SU-DHL-6 (cell line): ENCODE data around the gene PSMA6.

Experiments used
- H2AFZ ChIP-seq: fragments of 200-600 bp; sonication (generic); 2 replicates; pipeline ENCODE4 v1.6.1; 2014; ENCODE audit warnings: low read depth, mild to moderate bottlenecking, moderate library complexity, mixed read lengths, antibody characterized with exemption, low read length; ENCODE audit not compliant: severe bottlenecking
- H3F3A ChIP-seq: fragments of 200-600 bp; shearing (Covaris generic); 2 replicates; pipeline ENCODE4 v1.6.0; 2016; ENCODE audit warnings: antibody characterized with exemption, mild to moderate bottlenecking; ENCODE audit not compliant: insufficient read depth
- H3K27ac ChIP-seq: fragments of 200-600 bp; sonication (generic); 2 replicates; pipeline ENCODE4 v1.5.1; 2016; ENCODE audit warnings: low read depth, mild to moderate bottlenecking, low read length, moderate library complexity, mixed read lengths
- H3K27me3 ChIP-seq: fragments of 200-600 bp; sonication (generic), shearing (Covaris generic); 2 replicates; pipeline ENCODE4 v1.6.0; 2014; ENCODE audit warnings: mild to moderate bottlenecking, low read length
- H3K36me3 ChIP-seq: fragments of 200-600 bp; sonication (generic); 2 replicates; pipeline ENCODE4 v1.6.1; 2014; ENCODE audit warnings: mild to moderate bottlenecking, low read length, mixed read lengths
- H3K4me2 ChIP-seq: fragments of 300-600, 200-600 bp; shearing (Covaris generic), sonication (generic); 2 replicates; pipeline ENCODE4 v1.6.0; 2014; ENCODE audit warnings: low read length, low read depth, mild to moderate bottlenecking; ENCODE audit not compliant: poor library complexity, severe bottlenecking
- H3K4me3 ChIP-seq: fragments of 200-600 bp; sonication (generic); 2 replicates; pipeline ENCODE4 v1.5.1; 2014; ENCODE audit warnings: antibody characterized with exemption, low read length, mild to moderate bottlenecking, mixed read lengths; ENCODE audit not compliant: insufficient read depth, poor library complexity, severe bottlenecking
- H3K79me2 ChIP-seq: fragments of 200-600 bp; sonication (generic); 2 replicates; pipeline ENCODE4 v1.6.1; 2014; ENCODE audit warnings: mild to moderate bottlenecking, low read length, moderate library complexity; ENCODE audit not compliant: insufficient read depth
- H3K9ac ChIP-seq: fragments of 200-600 bp; sonication (generic); 2 replicates; pipeline ENCODE4 v1.7.0; 2014; ENCODE audit warnings: mild to moderate bottlenecking, low read length
- H3K9me2 ChIP-seq: fragments of 200-600 bp; sonication (generic); replicated peaks from 2 replicates; pipeline ENCODE4 v1.6.1; 2014; ENCODE audit warnings: low read length; ENCODE audit not compliant: insufficient read depth
- H3K9me3 ChIP-seq: fragments of 200-600 bp; sonication (generic); 2 replicates; pipeline ENCODE4 v1.6.1; 2014; ENCODE audit warnings: low read length, mixed read lengths; ENCODE audit not compliant: insufficient read depth
- H4K20me1 ChIP-seq: fragments of 200-600 bp; sonication (generic); 2 replicates; pipeline ENCODE4 v1.6.1; 2014; ENCODE audit warnings: low read depth, mild to moderate bottlenecking, antibody characterized with exemption, low read length, moderate library complexity, mixed read lengths
- EZH2phosphoT487 ChIP-seq: fragments of 200-600 bp; sonication (generic), shearing (Covaris generic); conservative IDR thresholded peaks from 2 replicates; pipeline ENCODE4 v1.6.1; 2018; ENCODE audit warnings: mild to moderate bottlenecking, antibody characterized with exemption, low read length, moderate library complexity, mixed read lengths
- TF ChIP-seq, protein P1 (sequence below): fragments of 200-600 bp; sonication (generic); IDR thresholded peaks from one replicate; pipeline ENCODE4 v1.5.1; 2017; ENCODE audit warnings: antibody characterized with exemption, mild to moderate bottlenecking, low read length, moderate library complexity; ENCODE audit not compliant: insufficient read depth, poor library complexity, severe bottlenecking

Gene PSMA6

DNA sequence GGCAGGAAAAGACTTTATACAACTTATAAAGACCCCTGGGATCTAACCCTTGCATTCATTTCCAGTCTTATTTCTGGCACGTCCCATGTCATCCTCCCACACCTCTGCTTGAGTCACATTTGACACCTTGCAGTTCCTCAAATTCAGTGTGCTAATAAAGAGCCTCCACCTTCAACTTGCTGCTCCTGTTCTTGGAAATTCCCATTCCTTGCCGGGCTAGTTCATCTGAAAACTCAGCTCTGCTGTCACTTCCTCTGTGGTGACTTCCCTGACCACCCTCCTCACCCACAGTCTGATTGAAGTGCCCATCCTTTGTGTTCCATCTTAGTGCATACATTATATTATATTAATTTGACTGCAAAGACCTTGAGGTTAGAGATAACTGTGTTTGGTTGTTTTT lies 37.4 kb upstream of the PSMA6 start:
- Histone ChIP-seq H4K20me1 (no peaks in the 10 kb centered on the region), H2AFZ (no peak overlapping the region), H3K4me3 (no peak overlapping the region), H3K36me3 (no peaks in the 10 kb centered on the region), H3K9me2 (no peaks in the 10 kb centered on the region), H3F3A (no peaks in the 10 kb centered on the region), H3K27me3 (no peaks in the 10 kb centered on the region), H3K27ac (no peak overlapping the region), H3K9ac (no peak overlapping the region), H3K9me3 (no peaks in the 10 kb centered on the region), H3K4me2 (no peak overlapping the region), H3K79me2 (no peaks in the 10 kb centered on the region)
- TF ChIP-seq, protein P1, sequence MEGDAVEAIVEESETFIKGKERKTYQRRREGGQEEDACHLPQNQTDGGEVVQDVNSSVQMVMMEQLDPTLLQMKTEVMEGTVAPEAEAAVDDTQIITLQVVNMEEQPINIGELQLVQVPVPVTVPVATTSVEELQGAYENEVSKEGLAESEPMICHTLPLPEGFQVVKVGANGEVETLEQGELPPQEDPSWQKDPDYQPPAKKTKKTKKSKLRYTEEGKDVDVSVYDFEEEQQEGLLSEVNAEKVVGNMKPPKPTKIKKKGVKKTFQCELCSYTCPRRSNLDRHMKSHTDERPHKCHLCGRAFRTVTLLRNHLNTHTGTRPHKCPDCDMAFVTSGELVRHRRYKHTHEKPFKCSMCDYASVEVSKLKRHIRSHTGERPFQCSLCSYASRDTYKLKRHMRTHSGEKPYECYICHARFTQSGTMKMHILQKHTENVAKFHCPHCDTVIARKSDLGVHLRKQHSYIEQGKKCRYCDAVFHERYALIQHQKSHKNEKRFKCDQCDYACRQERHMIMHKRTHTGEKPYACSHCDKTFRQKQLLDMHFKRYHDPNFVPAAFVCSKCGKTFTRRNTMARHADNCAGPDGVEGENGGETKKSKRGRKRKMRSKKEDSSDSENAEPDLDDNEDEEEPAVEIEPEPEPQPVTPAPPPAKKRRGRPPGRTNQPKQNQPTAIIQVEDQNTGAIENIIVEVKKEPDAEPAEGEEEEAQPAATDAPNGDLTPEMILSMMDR = no peak
- TF ChIP-seq EZH2phosphoT487 = no peak

DNA sequence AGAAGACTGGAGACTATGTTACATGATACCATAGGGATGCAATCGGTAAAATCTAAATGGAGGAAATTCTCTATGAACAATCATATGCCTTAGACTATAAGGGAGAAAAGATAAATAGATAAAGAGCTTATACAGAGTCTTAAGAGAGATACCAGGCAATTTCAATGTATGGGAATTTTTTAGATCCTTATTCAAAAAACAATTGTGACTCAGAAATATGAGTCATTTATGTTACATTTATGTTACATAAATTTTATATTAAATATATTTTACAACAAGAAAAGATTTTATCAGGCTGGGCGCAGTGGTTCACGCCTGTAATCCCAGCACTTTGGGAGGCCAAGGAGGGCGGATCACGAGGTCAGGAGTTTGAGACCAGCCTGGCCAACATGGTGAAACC lies 36.5 kb upstream of the PSMA6 start:
- Histone ChIP-seq H2AFZ (no peak overlapping the region), H3K27ac (no peak overlapping the region), H3K79me2 (no peaks in the 10 kb centered on the region), H3K9ac (no peak overlapping the region), H3K4me2 (no peak overlapping the region), H3K9me3 (no peaks in the 10 kb centered on the region), H3K27me3 (no peaks in the 10 kb centered on the region), H3K36me3 (peaks cover 1% of the 10 kb centered on the region; the same call in 1 of the 2 replicates), H3K9me2 (no peaks in the 10 kb centered on the region), H4K20me1 (no peaks in the 10 kb centered on the region), H3F3A (no peaks in the 10 kb centered on the region), H3K4me3 (no peak overlapping the region)
- TF ChIP-seq, protein P1 = no peak
- no peak for TF ChIP-seq EZH2phosphoT487

DNA sequence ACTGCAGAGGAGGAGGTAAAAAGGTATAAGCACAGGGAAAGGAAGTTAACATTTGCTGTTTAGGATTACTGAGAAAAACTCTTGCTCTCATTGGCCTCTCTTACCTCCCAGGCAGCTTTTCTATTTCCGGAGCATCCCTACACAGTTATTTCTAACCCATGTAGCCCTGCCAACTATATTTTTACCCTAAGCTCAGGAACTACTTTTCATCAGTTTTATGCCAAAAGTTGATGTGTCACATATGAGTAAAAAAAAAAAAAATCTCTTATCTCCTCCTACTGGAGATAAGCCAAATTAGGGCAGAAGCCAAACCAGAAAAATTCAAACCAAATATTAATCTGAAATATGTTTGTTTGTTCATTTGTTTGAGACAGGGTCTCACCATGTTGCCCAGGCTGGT lies 34.4 kb upstream of the PSMA6 start:
- H3K4me2 ChIP-seq = no peak overlapping the region
- no peak overlapping the region for H3K27ac ChIP-seq
- H3K36me3 ChIP-seq = peaks cover 4% of the 10 kb centered on the region; the same call in 1 of the 2 replicates
- H3K4me3 ChIP-seq = no peak overlapping the region
- no peak overlapping the region for H3K9ac ChIP-seq
- H3K27me3 ChIP-seq = no peaks in the 10 kb centered on the region
- no peaks in the 10 kb centered on the region for H4K20me1 ChIP-seq
- H3K9me2 ChIP-seq = no peaks in the 10 kb centered on the region
- H3K9me3 ChIP-seq = no peaks in the 10 kb centered on the region
- TF ChIP-seq EZH2phosphoT487 = no peak
- TF ChIP-seq, protein P1 = no peak
- no peak overlapping the region for H2AFZ ChIP-seq
- no peaks in the 10 kb centered on the region for H3K79me2 ChIP-seq
- no peaks in the 10 kb centered on the region for H3F3A ChIP-seq
